Neural progenitor cell (in vitro differentiated cells): Measurements from ENCODE around the gene TIRAP. TPM values are rescaled to one million over a fixed set of nuclear protein-coding genes. Genes with fewer than 3 reads are reported as not detected.
A peak's percentile ranks its signal among the peaks of the same experiment; 100 is the strongest.

ENCODE experiments used
- DNase-seq: peaks from one replicate; pipeline ENCODE4 v3.0.0-alpha.2; 2016; ENCODE audit warnings: low spot score
- H2AFZ ChIP-seq: fragments of 200-600 bp; sonication (generic); replicated peaks from 2 replicates; pipeline ENCODE4 v1.6.1; 2016; ENCODE audit warnings: antibody characterized with exemption
- H3F3A ChIP-seq: fragments of 200-600 bp; sonication (generic); 2 replicates; pipeline ENCODE4 v1.6.1; 2016; ENCODE audit warnings: antibody characterized with exemption, low read depth
- H3K27ac ChIP-seq: fragments of 200-600 bp; sonication (generic); 2 replicates; pipeline ENCODE4 v1.5.1; 2016; ENCODE audit warnings: mild to moderate bottlenecking
- H3K27me3 ChIP-seq: fragments of 200-600 bp; sonication (generic); 2 replicates; pipeline ENCODE4 v1.6.1; 2016; ENCODE audit warnings: mild to moderate bottlenecking, moderate library complexity
- H3K36me3 ChIP-seq: fragments of 200-600 bp; sonication (generic); 2 replicates; pipeline ENCODE4 v1.5.1; 2016
- H3K4me1 ChIP-seq: fragments of 200-600 bp; sonication (generic); 2 replicates; pipeline ENCODE4 v1.6.1; 2016; ENCODE audit warnings: mixed run types
- H3K4me2 ChIP-seq: fragments of 200-600 bp; sonication (generic); 2 replicates; pipeline ENCODE4 v1.6.1; 2016
- H3K4me3 ChIP-seq: fragments of 200-600 bp; sonication (generic); 2 replicates; pipeline ENCODE4 v1.5.1; 2016
- H3K79me2 ChIP-seq: fragments of 200-600 bp; sonication (generic); 2 replicates; pipeline ENCODE4 v1.6.1; 2016; ENCODE audit warnings: low read depth
- H3K9ac ChIP-seq: fragments of 200-600 bp; sonication (generic); 2 replicates; pipeline ENCODE4 v1.6.1; 2016
- H3K9me3 ChIP-seq: fragments of 200-600 bp; sonication (generic); 2 replicates; pipeline ENCODE4 v1.5.1; 2016; ENCODE audit warnings: low read depth
- H4K20me1 ChIP-seq: fragments of 200-600 bp; sonication (generic); 2 replicates; pipeline ENCODE4 v1.6.1; 2016; ENCODE audit warnings: low read depth
- H3K27ac Mint-ChIP-seq: 3 replicates; pipeline ENCODE4 v1.8.0; 2021; ENCODE audit warnings: mixed read lengths
- H3K27me3 Mint-ChIP-seq: 2 replicates; pipeline ENCODE4 v1.8.0; 2022; ENCODE audit warnings: low read depth, mild to moderate bottlenecking, inconsistent platforms, moderate library complexity, mixed read lengths; ENCODE audit not compliant: insufficient read depth
- H3K36me3 Mint-ChIP-seq: 3 replicates; pipeline ENCODE4 v1.8.0; 2021; ENCODE audit warnings: mixed read lengths
- H3K4me1 Mint-ChIP-seq: 3 replicates; pipeline ENCODE4 v1.8.0; 2021; ENCODE audit warnings: mixed read lengths
- H3K4me3 Mint-ChIP-seq: 3 replicates; pipeline ENCODE4 v1.8.0; 2021; ENCODE audit warnings: mild to moderate bottlenecking, moderate library complexity, mixed read lengths
- H3K9me3 Mint-ChIP-seq: 3 replicates; pipeline ENCODE4 v1.8.0; 2020; ENCODE audit warnings: mixed read lengths
- CTCF ChIP-seq: fragments of 200-600 bp; sonication (generic); IDR thresholded peaks from 2 replicates; pipeline ENCODE4 v1.5.1; 2017; ENCODE audit warnings: antibody characterized with exemption, mild to moderate bottlenecking
- EZH2 ChIP-seq: fragments of 200-600 bp; sonication (generic); IDR thresholded peaks from 2 replicates; pipeline ENCODE4 v1.6.1; 2017; ENCODE audit warnings: antibody characterized with exemption, mild to moderate bottlenecking, moderate library complexity
- EZH2phosphoT487 ChIP-seq: fragments of 200-600 bp; sonication (generic); IDR thresholded peaks from 2 replicates; pipeline ENCODE4 v1.6.1; 2017; ENCODE audit warnings: antibody characterized with exemption
- total RNA-seq: library from RNA; depleted of rRNA; stranded (reverse); fragments of >200 nt; gene quantifications from 2 replicates; pipeline ENCODE4 v1.2.3, GENCODE V29; 2015; ENCODE audit warnings: low replicate concordance

TIRAP gene
- total RNA-seq, 1 donor from 2014 or later = 5.3 TPM

- Histone ChIP-seq H3K9me3 (no peaks in the 10 kb centered on the region), H3K27ac (no peak overlapping the region), H3K4me2 (no peak overlapping the region), H3K4me1 (peaks cover 7% of the 10 kb centered on the region), H3K36me3 (no peaks in the 10 kb centered on the region), H3K27me3 (peaks cover 22% of the 10 kb centered on the region), H3K9ac (no peak overlapping the region), H3K4me3 (no peak overlapping the region), H4K20me1 (no peaks in the 10 kb centered on the region), H3F3A (peaks cover 16% of the 10 kb centered on the region), H3K79me2 (peaks cover 5% of the 10 kb centered on the region), H2AFZ (no peak overlapping the region)
- Mint-ChIP-seq H3K4me1 (peaks cover 23% of the 10 kb centered on the region), H3K27ac (no peak overlapping the region), H3K27me3 (peaks cover 8% of the 10 kb centered on the region), H3K36me3 (peaks cover 10% of the 10 kb centered on the region), H3K9me3 (no peaks in the 10 kb centered on the region), H3K4me3 (peak overlapping the region; percentile 34)
- TF ChIP-seq CTCF = no peak
- no peak for TF ChIP-seq EZH2
- TF ChIP-seq EZH2phosphoT487 = no peak
- DNase-seq = no peak
Measured at GRCh38 chr11:126284829-126285228, 1.9 kb downstream of the TIRAP start.

GRCh38 chr11:126288237-126288636, 5.3 kb downstream of the TIRAP start:
- no peaks in the 10 kb centered on the region for H3K9me3 Mint-ChIP-seq

DNA sequence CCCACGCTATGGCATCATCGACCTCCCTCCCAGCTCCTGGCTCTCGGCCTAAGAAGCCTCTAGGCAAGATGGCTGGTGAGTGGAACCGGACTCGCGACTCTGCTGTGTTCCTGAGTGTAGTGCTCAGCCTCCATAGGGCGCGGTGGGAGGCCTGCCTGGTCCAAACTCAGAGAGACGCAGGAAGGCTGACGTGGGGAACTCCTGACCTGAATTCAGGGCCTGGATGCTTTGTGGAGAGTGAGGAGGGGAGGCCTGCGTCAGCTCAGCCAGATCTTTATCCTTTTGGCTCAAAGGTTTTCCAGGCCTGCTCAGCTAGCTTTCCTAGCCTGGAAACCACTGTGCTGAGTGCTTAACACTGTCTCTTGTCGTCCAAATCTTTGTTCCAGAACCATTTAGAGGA, 8.0 kb downstream of the TIRAP start:
- H3K4me2 ChIP-seq = no peak overlapping the region
- H3K9me3 Mint-ChIP-seq = no peaks in the 10 kb centered on the region
- TF ChIP-seq EZH2phosphoT487 (no peak), EZH2 (no peak), CTCF (no peak)

More at GRCh38 chr11:126288237-126288636, 5.3 kb downstream of the TIRAP start:
- DNase-seq = no peak
- no peak overlapping the region for H3K4me3 Mint-ChIP-seq
- H3K36me3 ChIP-seq = no peaks in the 10 kb centered on the region
- peaks cover 4% of the 10 kb centered on the region for H3K27me3 Mint-ChIP-seq
- no peaks in the 10 kb centered on the region for H4K20me1 ChIP-seq
- peaks cover 7% of the 10 kb centered on the region for H3K4me1 Mint-ChIP-seq
- H3K27me3 ChIP-seq = peaks cover 9% of the 10 kb centered on the region
- peaks cover 6% of the 10 kb centered on the region for H3F3A ChIP-seq
- H2AFZ ChIP-seq = no peak overlapping the region
- no peak overlapping the region for H3K9ac ChIP-seq
- TF ChIP-seq CTCF (no peak), EZH2phosphoT487 (no peak)
- H3K79me2 ChIP-seq = peaks cover 5% of the 10 kb centered on the region
- H3K4me1 ChIP-seq = peaks cover 5% of the 10 kb centered on the region
- peaks cover 9% of the 10 kb centered on the region for H3K36me3 Mint-ChIP-seq
- no peak overlapping the region for H3K4me3 ChIP-seq
- H3K27ac Mint-ChIP-seq = no peak overlapping the region
- no peak overlapping the region for H3K27ac ChIP-seq
- no peaks in the 10 kb centered on the region for H3K9me3 ChIP-seq
- H3K4me2 ChIP-seq = no peak overlapping the region

More for the DNA sequence above, 8.0 kb downstream of the TIRAP start:
- H3K4me1 ChIP-seq = no peaks in the 10 kb centered on the region
- H3K4me1 Mint-ChIP-seq = no peaks in the 10 kb centered on the region
- H3K9ac ChIP-seq = no peak overlapping the region
- H3K4me3 ChIP-seq = no peak overlapping the region
- H4K20me1 ChIP-seq = no peaks in the 10 kb centered on the region
- no peaks in the 10 kb centered on the region for H3K27me3 ChIP-seq
- no peak for DNase-seq
- H3K27ac Mint-ChIP-seq = no peak overlapping the region
- H3K36me3 ChIP-seq = no peaks in the 10 kb centered on the region
- peaks cover 2% of the 10 kb centered on the region for H3K27me3 Mint-ChIP-seq
- H3K9me3 ChIP-seq = no peaks in the 10 kb centered on the region
- no peak overlapping the region for H3K27ac ChIP-seq
- H2AFZ ChIP-seq = no peak overlapping the region
- H3K36me3 Mint-ChIP-seq = peaks cover 18% of the 10 kb centered on the region
- no peaks in the 10 kb centered on the region for H3F3A ChIP-seq
- H3K4me3 Mint-ChIP-seq = no peak overlapping the region
- no peaks in the 10 kb centered on the region for H3K79me2 ChIP-seq
